IPS-15b (cell line): ENCODE measurements around the gene SHC3.

Source experiments
- H3K27me3 ChIP-seq: one replicate; pipeline ENCODE4 v1.6.1; 2013; ENCODE audit warnings: low read length; ENCODE audit not compliant: control insufficient read depth, insufficient read depth
- H3K36me3 ChIP-seq: one replicate; pipeline ENCODE4 v1.6.1; 2013; ENCODE audit warnings: low read length; ENCODE audit not compliant: control insufficient read depth, insufficient read depth
- H3K4me1 ChIP-seq: one replicate; pipeline ENCODE4 v1.6.1; 2013; ENCODE audit warnings: mild to moderate bottlenecking, low read length; ENCODE audit not compliant: control insufficient read depth, insufficient read depth
- H3K4me3 ChIP-seq: one replicate; pipeline ENCODE4 v1.5.1; 2013; ENCODE audit warnings: low read depth, low read length
- H3K9ac ChIP-seq: one replicate; pipeline ENCODE4 v1.6.1; 2013; ENCODE audit warnings: low read depth, mild to moderate bottlenecking, low read length
- H3K9me3 ChIP-seq: one replicate; pipeline ENCODE4 v1.6.1; 2013; ENCODE audit warnings: mild to moderate bottlenecking, low read length; ENCODE audit not compliant: control insufficient read depth, insufficient read depth

The SHC3 gene

GRCh38 chr9:89044881-89045280 lies 133.7 kb downstream of the SHC3 start:
- no peaks in the 10 kb centered on the region for H3K4me1 ChIP-seq
- H3K27me3 ChIP-seq, result no peaks in the 10 kb centered on the region

GRCh38 chr9:89044104-89044503 lies 134.5 kb downstream of the SHC3 start:
- Histone ChIP-seq H3K9me3 (no peaks in the 10 kb centered on the region), H3K4me1 (no peaks in the 10 kb centered on the region), H3K36me3 (no peaks in the 10 kb centered on the region), H3K27me3 (no peaks in the 10 kb centered on the region), H3K9ac (no peak overlapping the region), H3K4me3 (no peak overlapping the region)

More at GRCh38 chr9:89044881-89045280, 133.7 kb downstream of the SHC3 start:
- H3K36me3 ChIP-seq, result no peaks in the 10 kb centered on the region
- H3K9ac ChIP-seq, result no peak overlapping the region
- no peak overlapping the region for H3K4me3 ChIP-seq
- H3K9me3 ChIP-seq, result no peaks in the 10 kb centered on the region

GRCh38 chr9:89042984-89043383 lies 135.6 kb downstream of the SHC3 start:
- Histone ChIP-seq H3K4me1 (no peaks in the 10 kb centered on the region), H3K27me3 (no peaks in the 10 kb centered on the region), H3K4me3 (no peak overlapping the region), H3K36me3 (no peaks in the 10 kb centered on the region), H3K9ac (no peak overlapping the region), H3K9me3 (no peaks in the 10 kb centered on the region)

GRCh38 chr9:89039664-89040063 lies 139.0 kb downstream of the SHC3 start:
- H3K36me3 ChIP-seq, result no peaks in the 10 kb centered on the region
- no peak overlapping the region for H3K9ac ChIP-seq

GRCh38 chr9:89039104-89039465 lies 139.5 kb downstream of the SHC3 start:
- no peak overlapping the region for H3K9ac ChIP-seq
- H3K4me3 ChIP-seq, result no peak overlapping the region
- H3K4me1 ChIP-seq, result no peaks in the 10 kb centered on the region
- H3K9me3 ChIP-seq, result no peaks in the 10 kb centered on the region
- H3K27me3 ChIP-seq, result no peaks in the 10 kb centered on the region
- no peaks in the 10 kb centered on the region for H3K36me3 ChIP-seq

More at GRCh38 chr9:89039664-89040063, 139.0 kb downstream of the SHC3 start:
- H3K4me3 ChIP-seq, result no peak overlapping the region
- H3K4me1 ChIP-seq, result no peaks in the 10 kb centered on the region
- H3K9me3 ChIP-seq, result no peaks in the 10 kb centered on the region
- no peaks in the 10 kb centered on the region for H3K27me3 ChIP-seq

GRCh38 chr9:89038382-89039103 lies 140.1 kb downstream of the SHC3 start:
- Histone ChIP-seq H3K36me3 (no peaks in the 10 kb centered on the region), H3K4me1 (no peaks in the 10 kb centered on the region), H3K9ac (no peak overlapping the region)

GRCh38 chr9:89037891-89038290 lies 140.7 kb downstream of the SHC3 start:
- H3K4me3 ChIP-seq, result no peak overlapping the region

More at GRCh38 chr9:89038382-89039103, 140.1 kb downstream of the SHC3 start:
- H3K9me3 ChIP-seq, result no peaks in the 10 kb centered on the region
- no peaks in the 10 kb centered on the region for H3K27me3 ChIP-seq
- no peak overlapping the region for H3K4me3 ChIP-seq

GRCh38 chr9:89037346-89037745 lies 141.3 kb downstream of the SHC3 start:
- Histone ChIP-seq H3K36me3 (no peaks in the 10 kb centered on the region), H3K4me3 (no peak overlapping the region), H3K9me3 (no peaks in the 10 kb centered on the region), H3K4me1 (no peaks in the 10 kb centered on the region), H3K9ac (no peak overlapping the region), H3K27me3 (no peaks in the 10 kb centered on the region)

More at GRCh38 chr9:89037891-89038290, 140.7 kb downstream of the SHC3 start:
- H3K36me3 ChIP-seq, result no peaks in the 10 kb centered on the region
- no peaks in the 10 kb centered on the region for H3K9me3 ChIP-seq
- H3K4me1 ChIP-seq, result no peaks in the 10 kb centered on the region
- no peak overlapping the region for H3K9ac ChIP-seq
- no peaks in the 10 kb centered on the region for H3K27me3 ChIP-seq

GRCh38 chr9:89036891-89037290 lies 141.7 kb downstream of the SHC3 start:
- no peaks in the 10 kb centered on the region for H3K27me3 ChIP-seq
- no peak overlapping the region for H3K4me3 ChIP-seq
- no peaks in the 10 kb centered on the region for H3K36me3 ChIP-seq
- H3K4me1 ChIP-seq, result no peaks in the 10 kb centered on the region
- H3K9me3 ChIP-seq, result no peaks in the 10 kb centered on the region
- H3K9ac ChIP-seq, result no peak overlapping the region

- H3K9me3 ChIP-seq, result no peaks in the 10 kb centered on the region
- H3K36me3 ChIP-seq, result no peaks in the 10 kb centered on the region
- no peak overlapping the region for H3K4me3 ChIP-seq
- H3K9ac ChIP-seq, result no peak overlapping the region
- no peaks in the 10 kb centered on the region for H3K27me3 ChIP-seq
- no peaks in the 10 kb centered on the region for H3K4me1 ChIP-seq
These were observed 142.2 kb downstream of the SHC3 start for GRCh38 chr9:89036383-89036782.

- H3K4me1 ChIP-seq, result no peaks in the 10 kb centered on the region
- no peaks in the 10 kb centered on the region for H3K9me3 ChIP-seq
- H3K36me3 ChIP-seq, result no peaks in the 10 kb centered on the region
- H3K4me3 ChIP-seq, result no peak overlapping the region
- no peak overlapping the region for H3K9ac ChIP-seq
- no peaks in the 10 kb centered on the region for H3K27me3 ChIP-seq
These were observed 146.0 kb downstream of the SHC3 start for GRCh38 chr9:89032661-89033060.

GRCh38 chr9:89032173-89032572 lies 146.4 kb downstream of the SHC3 start:
- no peaks in the 10 kb centered on the region for H3K4me1 ChIP-seq
- no peaks in the 10 kb centered on the region for H3K36me3 ChIP-seq
- H3K9me3 ChIP-seq, result no peaks in the 10 kb centered on the region
- H3K27me3 ChIP-seq, result no peaks in the 10 kb centered on the region
- no peak overlapping the region for H3K9ac ChIP-seq
- H3K4me3 ChIP-seq, result no peak overlapping the region
